Measurements from ENCODE around the gene RGL1. TPM values are rescaled to one million over a fixed set of nuclear protein-coding genes. Genes with fewer than 3 reads are reported as not detected.

RGL1 gene
- total RNA-seq, 1 donor from 2014 or later: 5.9 TPM

DNA sequence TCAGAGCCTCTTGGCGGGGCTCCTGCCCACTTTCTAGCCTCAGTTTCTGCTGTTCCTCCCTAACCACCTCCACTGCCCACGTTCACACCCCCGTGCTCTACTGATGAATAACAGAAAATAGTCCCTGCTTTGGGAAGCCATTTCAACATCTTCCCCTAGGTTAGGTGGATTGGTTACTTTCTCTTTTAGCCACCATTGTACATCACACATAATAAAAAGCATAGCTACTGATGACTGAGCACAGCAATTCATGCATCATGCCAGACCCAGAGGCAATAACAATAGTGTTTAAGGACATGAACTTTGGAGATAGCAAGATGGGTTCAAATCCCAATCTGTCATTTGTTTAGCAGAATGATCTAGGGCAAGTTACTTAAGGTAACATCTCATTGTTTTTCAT is 158.0 kb downstream of the RGL1 start:
- Mint-ChIP-seq H3K4me3 (ENCODE audit: low read depth) (no peak overlapping the region), H3K27me3 (no peaks in the 10 kb centered on the region), H3K4me1 (ENCODE audit: low read depth) (peaks cover 8% of the 10 kb centered on the region), H3K27ac (no peak overlapping the region), H3K9me3 (ENCODE audit: low read depth) (no peaks in the 10 kb centered on the region), H3K36me3 (ENCODE audit: insufficient read depth) (no peaks in the 10 kb centered on the region)
- TF ChIP-seq, protein P1, sequence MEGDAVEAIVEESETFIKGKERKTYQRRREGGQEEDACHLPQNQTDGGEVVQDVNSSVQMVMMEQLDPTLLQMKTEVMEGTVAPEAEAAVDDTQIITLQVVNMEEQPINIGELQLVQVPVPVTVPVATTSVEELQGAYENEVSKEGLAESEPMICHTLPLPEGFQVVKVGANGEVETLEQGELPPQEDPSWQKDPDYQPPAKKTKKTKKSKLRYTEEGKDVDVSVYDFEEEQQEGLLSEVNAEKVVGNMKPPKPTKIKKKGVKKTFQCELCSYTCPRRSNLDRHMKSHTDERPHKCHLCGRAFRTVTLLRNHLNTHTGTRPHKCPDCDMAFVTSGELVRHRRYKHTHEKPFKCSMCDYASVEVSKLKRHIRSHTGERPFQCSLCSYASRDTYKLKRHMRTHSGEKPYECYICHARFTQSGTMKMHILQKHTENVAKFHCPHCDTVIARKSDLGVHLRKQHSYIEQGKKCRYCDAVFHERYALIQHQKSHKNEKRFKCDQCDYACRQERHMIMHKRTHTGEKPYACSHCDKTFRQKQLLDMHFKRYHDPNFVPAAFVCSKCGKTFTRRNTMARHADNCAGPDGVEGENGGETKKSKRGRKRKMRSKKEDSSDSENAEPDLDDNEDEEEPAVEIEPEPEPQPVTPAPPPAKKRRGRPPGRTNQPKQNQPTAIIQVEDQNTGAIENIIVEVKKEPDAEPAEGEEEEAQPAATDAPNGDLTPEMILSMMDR (IDR thresholded peaks at IDR 0.05; ENCODE audit: unreplicated experiment): no peak
- DNase-seq (ENCODE audit: low spot score, unreplicated experiment): no peak

DNA sequence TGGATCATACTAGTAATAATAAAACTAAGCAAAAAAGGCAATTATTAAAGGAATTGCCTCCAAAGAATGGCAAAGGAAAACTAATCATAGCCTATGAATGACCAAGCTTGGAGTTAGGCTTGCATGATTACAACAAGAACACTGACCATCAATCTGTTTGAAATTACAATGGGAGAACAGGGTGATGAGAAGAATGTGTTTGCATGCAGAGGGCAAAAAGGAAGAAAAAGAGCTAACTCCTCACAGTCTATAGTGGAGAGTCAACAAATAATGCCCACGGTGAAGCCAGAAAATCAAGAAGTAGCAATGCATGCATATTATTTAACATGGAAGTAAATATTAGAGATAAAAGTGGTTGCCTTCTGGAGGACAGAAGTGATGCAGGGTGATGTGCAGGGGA is 160.8 kb downstream of the RGL1 start:
- Mint-ChIP-seq H3K4me3 (ENCODE audit: low read depth) (no peak overlapping the region), H3K36me3 (ENCODE audit: insufficient read depth) (no peaks in the 10 kb centered on the region), H3K27me3 (peaks cover under 1% of the 10 kb centered on the region), H3K9me3 (ENCODE audit: low read depth) (no peaks in the 10 kb centered on the region), H3K4me1 (ENCODE audit: low read depth) (peaks cover 8% of the 10 kb centered on the region), H3K27ac (no peak overlapping the region)
- DNase-seq (ENCODE audit: low spot score, unreplicated experiment): no peak
- TF ChIP-seq, protein P1 (IDR thresholded peaks at IDR 0.05; ENCODE audit: unreplicated experiment): no peak

DNA sequence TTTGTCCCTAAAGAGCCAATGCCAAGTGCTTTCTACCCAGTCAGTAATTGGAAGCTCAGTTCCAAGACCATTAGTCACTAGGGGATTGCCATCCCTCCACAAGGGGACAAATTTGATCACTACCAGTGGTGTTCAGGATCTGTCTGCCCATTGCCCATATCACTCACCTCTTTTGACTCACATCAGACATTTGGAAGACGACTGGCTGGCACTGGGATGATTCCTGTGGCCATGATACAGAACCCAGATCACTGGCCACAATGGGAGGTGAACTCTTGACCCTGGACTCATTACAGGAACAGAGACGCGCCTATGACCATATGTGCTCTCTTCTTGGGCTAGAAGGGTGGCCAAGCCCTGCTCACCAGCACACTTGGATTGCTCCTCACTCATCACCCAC is 161.6 kb downstream of the RGL1 start:
- Mint-ChIP-seq H3K4me1 (ENCODE audit: low read depth) (peaks cover 8% of the 10 kb centered on the region), H3K4me3 (ENCODE audit: low read depth) (no peak overlapping the region), H3K36me3 (ENCODE audit: insufficient read depth) (no peaks in the 10 kb centered on the region), H3K27ac (no peak overlapping the region), H3K9me3 (ENCODE audit: low read depth) (no peaks in the 10 kb centered on the region), H3K27me3 (peaks cover 3% of the 10 kb centered on the region)
- TF ChIP-seq, protein P1 (IDR thresholded peaks at IDR 0.05; ENCODE audit: unreplicated experiment): no peak
- no peak for DNase-seq (ENCODE audit: low spot score, unreplicated experiment)

DNA sequence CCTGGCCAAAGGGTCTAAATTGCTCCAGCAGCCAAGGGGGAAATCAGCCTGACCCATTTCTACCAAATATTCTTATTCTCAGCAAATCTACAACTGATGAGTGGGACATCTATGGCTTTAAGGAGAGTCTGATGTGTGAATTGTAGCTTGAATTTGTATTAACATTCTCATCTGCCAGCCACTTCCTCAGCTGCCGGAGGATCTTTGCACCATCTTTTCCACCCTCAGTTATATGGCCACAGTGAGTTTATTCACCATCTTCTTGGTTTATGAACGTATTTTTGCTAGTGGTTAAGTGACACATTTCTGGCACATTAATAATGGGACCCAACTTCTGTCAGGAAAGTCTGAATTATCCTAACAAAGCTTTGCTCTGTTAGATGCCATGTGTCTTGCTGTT is 163.0 kb downstream of the RGL1 start:
- Mint-ChIP-seq H3K27me3 (peaks cover 3% of the 10 kb centered on the region), H3K9me3 (ENCODE audit: low read depth) (no peaks in the 10 kb centered on the region), H3K4me1 (ENCODE audit: low read depth) (peaks cover 8% of the 10 kb centered on the region), H3K27ac (no peak overlapping the region), H3K4me3 (ENCODE audit: low read depth) (no peak overlapping the region), H3K36me3 (ENCODE audit: insufficient read depth) (no peaks in the 10 kb centered on the region)
- no peak for DNase-seq (ENCODE audit: low spot score, unreplicated experiment)
- TF ChIP-seq, protein P1 (IDR thresholded peaks at IDR 0.05; ENCODE audit: unreplicated experiment): no peak

GRCh38 chr1:183968386-183968785 is 163.5 kb downstream of the RGL1 start:
- Mint-ChIP-seq H3K36me3 (ENCODE audit: insufficient read depth) (no peaks in the 10 kb centered on the region), H3K4me3 (ENCODE audit: low read depth) (no peak overlapping the region), H3K9me3 (ENCODE audit: low read depth) (no peaks in the 10 kb centered on the region), H3K27me3 (peaks cover 3% of the 10 kb centered on the region), H3K27ac (peak overlapping the region; percentile 24), H3K4me1 (ENCODE audit: low read depth) (peaks cover 8% of the 10 kb centered on the region)
- DNase-seq (ENCODE audit: low spot score, unreplicated experiment): no peak
- TF ChIP-seq, protein P1 (IDR thresholded peaks at IDR 0.05; ENCODE audit: unreplicated experiment): no peak
